H54 (cell line): ENCODE measurements around the gene PDE11A.

Experiments used
- DNase-seq: peaks from one replicate; pipeline ENCODE4 v3.0.0; 2011; ENCODE audit warnings: low spot score, mixed read lengths; ENCODE audit not compliant: insufficient read length
- FAIRE-seq: peaks from 3 replicates; lab custom pipeline; 2011; peaks lifted over from hg19 to GRCh38; lab: Jason Lieb, UNC
- POLR2A ChIP-seq: IDR thresholded peaks from 2 replicates; pipeline ENCODE4 v1.6.1; 2011; ENCODE audit warnings: low read depth, mild to moderate bottlenecking, low read length

The PDE11A gene

GRCh38 chr2:177738461-177739235, 333.9 kb downstream of the PDE11A start:
- TF ChIP-seq POLR2A: no peak
- no peak for FAIRE-seq

GRCh38 chr2:177735318-177735803, 337.2 kb downstream of the PDE11A start:
- TF ChIP-seq POLR2A: no peak
- no peak for FAIRE-seq

More at GRCh38 chr2:177738461-177739235, 333.9 kb downstream of the PDE11A start:
- DNase-seq: no peak

GRCh38 chr2:177733322-177733855, 339.2 kb downstream of the PDE11A start:
- FAIRE-seq (no peak), DNase-seq (no peak)
- TF ChIP-seq POLR2A: no peak

More at GRCh38 chr2:177735318-177735803, 337.2 kb downstream of the PDE11A start:
- DNase-seq: no peak

GRCh38 chr2:177731384-177731783, 341.2 kb downstream of the PDE11A start:
- TF ChIP-seq POLR2A: no peak
- FAIRE-seq (no peak), DNase-seq (no peak)

GRCh38 chr2:177730792-177731191, 341.8 kb downstream of the PDE11A start:
- TF ChIP-seq POLR2A: no peak
- no peak for FAIRE-seq

GRCh38 chr2:177730363-177730762, 342.2 kb downstream of the PDE11A start:
- no peak for DNase-seq
- no peak for TF ChIP-seq POLR2A
- no peak for FAIRE-seq

More at GRCh38 chr2:177730792-177731191, 341.8 kb downstream of the PDE11A start:
- no peak for DNase-seq

- DNase-seq: no peak
Measured at GRCh38 chr2:177728920-177729319, 343.7 kb downstream of the PDE11A start.

GRCh38 chr2:177728399-177728765, 344.2 kb downstream of the PDE11A start:
- no peak for TF ChIP-seq POLR2A
- FAIRE-seq (no peak), DNase-seq (no peak)

More at GRCh38 chr2:177728920-177729319, 343.7 kb downstream of the PDE11A start:
- no peak for FAIRE-seq
- TF ChIP-seq POLR2A: no peak

- TF ChIP-seq POLR2A: no peak
- no peak for FAIRE-seq
- no peak for DNase-seq
Measured at GRCh38 chr2:177727577-177728398, 344.8 kb downstream of the PDE11A start.

GRCh38 chr2:177726931-177727348, 345.6 kb downstream of the PDE11A start:
- FAIRE-seq: no peak
- DNase-seq: no peak
- no peak for TF ChIP-seq POLR2A

- DNase-seq: peak; percentile 37
- TF ChIP-seq POLR2A: no peak
- peak; percentile 95 for FAIRE-seq
Measured at GRCh38 chr2:177724398-177725287, 347.9 kb downstream of the PDE11A start.

- FAIRE-seq: no peak
- no peak for DNase-seq
- TF ChIP-seq POLR2A: no peak
Measured at GRCh38 chr2:177723235-177723634, 349.3 kb downstream of the PDE11A start.
